NCI-H2227 (cell line): ENCODE results near the gene TIMM17B.
"Not testable (repeated sequence)": the region's sequence is repeated elsewhere in the genome, so short reads cannot be mapped to it uniquely, and the experiment has no call there.

Experiments used
- DNase-seq: peaks from one replicate; lab custom pipeline; 2025; ENCODE audit not compliant: unreplicated experiment; lab: John Stamatoyannopoulos, UW

The TIMM17B gene

GRCh38 chrX:48897157-48897624 is 377 bp downstream of the TIMM17B start:
- DNase-seq = peak; percentile 94

GRCh38 chrX:48896611-48897011 is 957 bp downstream of the TIMM17B start:
- DNase-seq = peak; percentile 32

- no peak for DNase-seq
Observed at GRCh38 chrX:48894891-48895290, 2.7 kb downstream of the TIMM17B start.

GRCh38 chrX:48893556-48894348 is 3.8 kb downstream of the TIMM17B start:
- DNase-seq = no peak

DNA sequence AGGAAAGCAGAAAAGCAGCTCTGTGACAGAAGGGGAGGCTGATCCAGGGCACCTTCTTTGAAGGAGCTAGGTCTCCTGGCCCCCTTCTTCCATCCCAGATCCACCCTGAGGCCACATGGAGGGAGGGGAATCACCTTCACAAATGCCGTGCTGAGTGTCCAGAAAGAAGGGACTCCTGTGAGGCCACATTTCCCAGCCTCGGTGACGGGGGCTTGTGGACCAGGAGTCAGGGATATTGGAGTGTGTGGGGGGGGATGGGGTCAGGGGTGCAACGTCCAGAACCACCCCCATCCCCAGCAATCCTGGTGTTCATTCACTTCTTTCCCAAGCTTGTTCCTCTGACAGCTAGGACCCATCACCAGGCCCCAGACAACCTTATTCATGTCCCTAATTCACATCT is 4.7 kb downstream of the TIMM17B start:
- no peak for DNase-seq

GRCh38 chrX:48891402-48892288 is 5.9 kb downstream of the TIMM17B start:
- DNase-seq = peak; percentile 96

DNA sequence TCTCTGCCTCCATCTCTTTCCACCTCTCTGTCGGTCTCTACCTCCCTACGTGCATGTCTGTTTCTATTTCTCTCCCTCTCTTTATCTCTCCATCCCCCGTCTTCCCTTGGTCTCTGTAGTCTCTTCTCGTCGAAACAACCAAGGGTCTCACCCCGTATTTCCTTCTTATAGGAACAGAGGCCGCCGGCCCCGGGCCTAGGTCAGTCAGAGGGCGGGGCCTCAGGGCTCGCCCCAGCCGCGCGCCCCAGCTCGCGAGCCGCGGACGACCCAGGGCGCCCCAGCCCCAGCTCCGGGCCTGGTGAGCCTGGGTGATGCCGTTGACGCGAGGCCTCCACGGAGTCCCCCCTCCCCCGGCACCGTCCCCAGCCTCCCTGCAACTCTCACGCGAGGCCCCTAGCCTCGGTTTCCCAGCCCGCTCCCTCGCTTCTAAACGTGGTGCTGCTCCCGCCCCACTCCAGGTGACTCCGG is 6.6 kb downstream of the TIMM17B start:
- peak; percentile 57 for DNase-seq

- no peak for DNase-seq
Observed at GRCh38 chrX:48890296-48890925, 7.2 kb downstream of the TIMM17B start.

DNA sequence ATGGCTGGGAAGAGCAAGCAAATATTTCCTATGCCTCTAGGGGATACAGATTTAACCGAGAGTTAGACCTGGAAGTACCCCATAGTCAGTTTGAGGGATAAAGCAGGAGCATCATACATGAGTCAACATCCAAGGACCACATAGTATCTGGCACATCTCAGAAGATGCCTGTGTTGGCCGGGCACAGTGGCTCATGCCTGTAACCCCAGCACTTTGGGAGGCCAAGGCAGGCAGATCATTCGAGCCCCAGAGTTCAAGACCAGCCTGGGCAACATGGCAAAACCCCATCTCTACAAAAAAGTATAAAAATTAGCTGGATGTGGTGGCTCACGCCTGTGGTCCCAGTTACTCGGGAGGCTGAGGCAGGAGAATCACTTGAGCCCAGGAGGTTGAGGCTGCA is 11.0 kb downstream of the TIMM17B start:
- not testable (repeated sequence) for DNase-seq

DNA sequence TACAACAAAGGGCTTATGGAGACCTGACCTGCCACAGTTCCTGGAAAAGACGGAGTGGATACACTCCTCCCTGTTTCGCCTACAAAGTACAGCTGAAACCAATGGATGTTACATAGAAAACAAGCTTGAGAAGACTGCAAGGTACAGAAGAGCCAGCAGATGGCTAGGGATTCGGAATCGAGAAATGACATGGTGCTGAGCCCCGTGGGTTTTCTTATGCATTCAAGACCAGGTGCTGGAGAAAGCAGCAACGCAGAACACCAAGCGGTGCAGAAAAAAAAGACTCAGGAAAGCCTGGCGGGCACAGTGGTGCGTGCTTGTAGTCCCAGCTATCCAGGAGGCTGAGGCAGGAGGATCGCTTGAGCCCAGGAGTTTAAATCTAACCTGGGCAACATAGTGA is 13.8 kb downstream of the TIMM17B start:
- peak; percentile 31 for DNase-seq

- DNase-seq = not testable (repeated sequence)
Observed at GRCh38 chrX:48876944-48877343, 20.6 kb downstream of the TIMM17B start.

DNA sequence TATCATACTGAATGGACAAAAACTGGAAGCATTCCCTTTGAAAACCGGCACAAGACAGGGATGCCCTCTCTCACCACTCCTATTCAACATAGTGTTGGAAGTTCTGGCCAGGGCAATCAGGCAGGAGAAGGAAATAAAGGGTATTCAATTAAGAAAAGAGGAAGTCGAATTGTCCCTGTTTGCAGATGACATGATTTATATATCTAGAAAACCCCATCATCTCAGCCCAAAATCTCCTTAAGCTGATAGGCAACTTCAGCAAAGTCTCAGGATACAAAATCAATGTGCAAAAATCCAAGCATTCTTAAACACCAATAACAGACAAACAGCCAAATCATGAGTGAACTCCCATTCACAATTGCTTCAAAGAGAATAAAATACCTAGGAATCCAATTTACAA is 25.6 kb downstream of the TIMM17B start:
- DNase-seq = not testable (repeated sequence)

- DNase-seq = no peak
Observed at GRCh38 chrX:48864210-48864609, 33.4 kb downstream of the TIMM17B start.

GRCh38 chrX:48854898-48855297 is 42.7 kb downstream of the TIMM17B start:
- peak; percentile 22 for DNase-seq

GRCh38 chrX:48854121-48854804 is 43.3 kb downstream of the TIMM17B start:
- DNase-seq = not testable (repeated sequence)

DNA sequence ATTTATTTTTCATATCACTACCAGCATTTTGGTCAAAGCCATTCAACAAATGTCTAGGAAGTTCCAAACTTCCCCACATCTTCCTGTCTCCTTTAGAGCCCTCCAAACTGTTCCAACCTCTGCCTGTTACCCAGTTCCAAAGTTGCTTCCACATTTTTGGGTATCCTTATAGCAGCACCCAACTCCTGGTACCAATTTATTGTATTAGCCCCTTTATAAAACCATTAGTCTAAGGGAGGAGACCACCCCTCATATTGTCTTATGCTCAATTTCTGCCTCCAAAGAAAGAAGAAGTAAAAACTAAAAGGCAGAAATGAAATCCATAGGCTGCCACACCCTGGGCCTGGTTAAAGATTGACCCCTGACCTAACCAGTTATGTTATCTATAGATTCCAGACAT is 44.1 kb downstream of the TIMM17B start:
- DNase-seq = not testable (repeated sequence)

GRCh38 chrX:48852857-48853256 is 44.7 kb downstream of the TIMM17B start:
- DNase-seq = no peak

DNA sequence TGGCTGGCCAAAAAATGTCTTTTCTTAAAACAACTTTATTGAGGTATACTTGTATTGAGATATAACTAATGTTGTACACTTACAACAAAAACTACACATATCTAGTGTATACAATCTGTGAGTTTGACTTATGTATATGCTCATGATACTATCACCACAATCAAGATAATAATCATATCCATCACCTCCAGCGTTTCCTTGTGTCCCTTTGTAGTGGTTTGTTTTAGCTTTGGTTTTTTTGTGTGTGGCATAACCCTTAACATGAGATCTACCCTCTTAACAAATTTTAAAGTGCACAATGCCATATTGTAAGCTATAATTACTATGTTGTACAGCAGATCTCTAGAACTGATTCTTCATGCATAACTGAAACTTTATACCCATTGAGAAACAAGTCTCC is 48.7 kb downstream of the TIMM17B start:
- DNase-seq = no peak
